Peyer's patch (tissue), 4 donors: ENCODE results near the gene TOX2. TPM values are rescaled to one million over a fixed set of nuclear protein-coding genes. Genes with fewer than 3 reads are reported as not detected.

ENCODE experiments used
- DNase-seq, 3 donors: peaks; one replicate each; pipeline ENCODE4 v3.0.0-alpha.2; 2017 to 2019
- H3K27ac ChIP-seq, 4 donors: fragments of 200-600 bp; sonication (generic); one replicate each; pipeline ENCODE4 v1.5.1; 2016 to 2019
- H3K27me3 ChIP-seq, 2 donors: fragments of 200-600 bp; sonication (generic); one replicate each; pipeline ENCODE4 v1.5.1; 2019
- H3K36me3 ChIP-seq, 3 donors: fragments of 200-600 bp; sonication (generic); one replicate each; pipeline ENCODE4 v1.5.1; 2016 to 2019
- H3K4me1 ChIP-seq, 4 donors: fragments of 200-600 bp; sonication (generic); one replicate each; pipeline ENCODE4 v1.5.1; 2016 to 2019
- H3K4me3 ChIP-seq, 4 donors: fragments of 200-600 bp; sonication (generic); 1 replicate in 3 of 4; 2 replicates in 1 of 4; pipeline ENCODE4 v1.5.1; 2016 to 2019; ENCODE audit warnings: mild to moderate bottlenecking in 1 of 4
- H3K9me3 ChIP-seq, 4 donors: fragments of 200-600 bp; sonication (generic); one replicate each; pipeline ENCODE4 v1.5.1; 2016 to 2019; ENCODE audit warnings: mild to moderate bottlenecking in 1 of 4
- POLR2A ChIP-seq, 2 donors: fragments of 450-650 bp; IDR thresholded peaks; one replicate each; pipeline ENCODE4 v1.5.1; 2017; ENCODE audit warnings: antibody characterized with exemption in 2 of 2, mild to moderate bottlenecking in 2 of 2, moderate library complexity in 2 of 2
- total RNA-seq, 4 donors: library from RNA; depleted of rRNA; stranded (reverse); fragments of >200 nt; gene quantifications; one replicate each; pipeline ENCODE4 v1.1.0, GENCODE V29; 2016
- TF ChIP-seq, protein P1 (sequence below), 6 experiments: fragments of 450-650 bp in 4 of 6; fragments of 200-600 bp in 2 of 6; sonication (generic) in 1 of 6; IDR thresholded peaks; one replicate each; pipeline ENCODE4 v1.5.1; 2017 to 2019; ENCODE audit warnings: antibody characterized with exemption in 6 of 6, mild to moderate bottlenecking in 3 of 6, moderate library complexity in 1 of 6

Gene TOX2
- total RNA-seq, 4 donors from 2014 or later, result 1.9 to 5.8 (median 2.0) TPM

DNA sequence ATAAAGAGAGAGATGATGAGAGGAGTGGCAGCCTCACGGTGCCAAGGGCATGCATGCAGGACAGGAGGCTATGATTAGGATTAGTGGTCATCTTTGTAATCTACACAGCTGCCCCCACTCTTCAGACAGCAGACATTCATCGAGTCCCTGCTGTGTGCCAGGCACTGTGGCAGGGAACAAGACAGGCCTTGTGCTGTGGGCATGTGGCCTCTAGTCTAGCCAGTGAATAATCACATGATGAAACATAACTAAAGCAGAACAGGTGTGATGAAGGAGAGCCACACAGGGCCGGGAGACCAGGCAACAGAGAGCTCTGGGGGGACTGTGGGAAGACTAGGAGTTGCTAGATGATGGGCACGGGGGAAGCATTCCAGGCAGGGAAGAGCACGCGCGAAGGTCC lies 22.2 kb downstream of the TOX2 start:
- Histone ChIP-seq H3K36me3 (no peaks in the 10 kb centered on the region), H3K4me1 (peaks cover 0 to under 1% (median under 1%) of the 10 kb centered on the region in 4 donors), H3K27ac (no peak overlapping the region), H3K27me3 (no peaks in the 10 kb centered on the region), H3K9me3 (no peaks in the 10 kb centered on the region), H3K4me3 (no peak overlapping the region)
- TF ChIP-seq, protein P1, sequence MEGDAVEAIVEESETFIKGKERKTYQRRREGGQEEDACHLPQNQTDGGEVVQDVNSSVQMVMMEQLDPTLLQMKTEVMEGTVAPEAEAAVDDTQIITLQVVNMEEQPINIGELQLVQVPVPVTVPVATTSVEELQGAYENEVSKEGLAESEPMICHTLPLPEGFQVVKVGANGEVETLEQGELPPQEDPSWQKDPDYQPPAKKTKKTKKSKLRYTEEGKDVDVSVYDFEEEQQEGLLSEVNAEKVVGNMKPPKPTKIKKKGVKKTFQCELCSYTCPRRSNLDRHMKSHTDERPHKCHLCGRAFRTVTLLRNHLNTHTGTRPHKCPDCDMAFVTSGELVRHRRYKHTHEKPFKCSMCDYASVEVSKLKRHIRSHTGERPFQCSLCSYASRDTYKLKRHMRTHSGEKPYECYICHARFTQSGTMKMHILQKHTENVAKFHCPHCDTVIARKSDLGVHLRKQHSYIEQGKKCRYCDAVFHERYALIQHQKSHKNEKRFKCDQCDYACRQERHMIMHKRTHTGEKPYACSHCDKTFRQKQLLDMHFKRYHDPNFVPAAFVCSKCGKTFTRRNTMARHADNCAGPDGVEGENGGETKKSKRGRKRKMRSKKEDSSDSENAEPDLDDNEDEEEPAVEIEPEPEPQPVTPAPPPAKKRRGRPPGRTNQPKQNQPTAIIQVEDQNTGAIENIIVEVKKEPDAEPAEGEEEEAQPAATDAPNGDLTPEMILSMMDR (IDR thresholded peaks at IDR 0.05), result no peak
- DNase-seq, result peak in 1 of 3 donors; percentile 31

DNA sequence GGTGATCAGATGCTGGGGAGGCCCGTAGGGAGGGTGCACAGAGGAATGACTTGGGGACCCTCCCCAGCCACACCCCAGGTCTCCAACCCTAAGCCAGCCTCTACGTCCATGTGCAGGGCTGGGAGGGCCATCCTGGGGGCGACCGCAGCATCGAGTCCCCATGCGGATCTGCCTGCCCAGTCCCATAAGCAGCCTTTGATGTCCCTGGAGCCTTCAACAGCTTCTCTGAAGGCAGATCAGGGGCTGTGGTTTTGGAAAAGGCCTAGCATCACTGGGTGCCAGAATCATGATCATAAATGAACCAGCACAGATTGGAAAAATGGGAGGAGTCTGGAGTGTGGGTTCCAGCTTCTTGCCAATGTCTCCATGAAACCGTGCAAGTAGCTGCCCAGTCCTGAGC lies 22.9 kb downstream of the TOX2 start:
- H3K4me3 ChIP-seq, result no peak overlapping the region
- H3K4me1 ChIP-seq, result peaks cover 0 to 8% (median 7%) of the 10 kb centered on the region in 4 donors
- H3K27ac ChIP-seq, result no peak overlapping the region
- peak in 1 of 3 donors; percentile 41 for DNase-seq
- H3K36me3 ChIP-seq, result no peaks in the 10 kb centered on the region
- no peaks in the 10 kb centered on the region for H3K9me3 ChIP-seq
- H3K27me3 ChIP-seq, result no peaks in the 10 kb centered on the region
- TF ChIP-seq, protein P1 (IDR thresholded peaks at IDR 0.05), result no peak
- no peak for TF ChIP-seq POLR2A (IDR thresholded peaks at IDR 0.05)

DNA sequence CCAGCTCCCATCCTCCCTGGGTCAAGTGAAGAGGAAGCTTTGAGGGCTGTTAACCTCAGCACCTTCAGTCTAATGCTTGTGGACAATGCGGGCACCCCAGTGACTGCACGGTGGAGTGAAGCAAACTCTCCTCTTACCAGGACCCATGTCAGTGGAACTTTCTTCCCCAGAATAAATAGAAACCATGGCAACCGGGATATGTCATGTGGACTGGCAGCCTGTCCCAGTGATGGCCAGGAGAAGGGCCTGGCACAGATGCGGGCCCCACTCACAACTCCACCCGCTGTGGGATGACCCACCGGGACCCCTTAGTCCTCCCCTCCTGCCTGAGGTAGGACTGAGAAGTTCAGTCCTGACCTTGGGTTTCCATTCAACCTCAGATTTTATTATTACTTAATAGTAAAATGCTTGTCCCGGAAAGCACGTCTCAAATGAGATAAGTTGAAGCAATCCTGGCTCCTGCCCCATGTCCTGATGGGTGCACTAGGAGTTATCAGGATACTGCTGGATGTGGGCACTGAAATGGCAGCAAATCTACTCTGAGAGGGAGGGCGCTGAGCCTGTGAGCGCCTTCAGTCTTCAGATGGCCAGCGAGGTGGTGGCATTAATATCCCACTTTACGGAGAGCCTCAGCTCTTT lies 23.5 kb downstream of the TOX2 start:
- no peak overlapping the region for H3K4me3 ChIP-seq
- no peaks in the 10 kb centered on the region for H3K9me3 ChIP-seq
- H3K36me3 ChIP-seq, result no peaks in the 10 kb centered on the region
- H3K4me1 ChIP-seq, result peaks cover 0 to 13% (median 10%) of the 10 kb centered on the region in 4 donors
- H3K27me3 ChIP-seq, result no peaks in the 10 kb centered on the region
- no peak overlapping the region for H3K27ac ChIP-seq
- TF ChIP-seq POLR2A (IDR thresholded peaks at IDR 0.05), result no peak
- TF ChIP-seq, protein P1 (IDR thresholded peaks at IDR 0.05), result no peak
- DNase-seq, result peak in 1 of 3 donors; percentile 30

DNA sequence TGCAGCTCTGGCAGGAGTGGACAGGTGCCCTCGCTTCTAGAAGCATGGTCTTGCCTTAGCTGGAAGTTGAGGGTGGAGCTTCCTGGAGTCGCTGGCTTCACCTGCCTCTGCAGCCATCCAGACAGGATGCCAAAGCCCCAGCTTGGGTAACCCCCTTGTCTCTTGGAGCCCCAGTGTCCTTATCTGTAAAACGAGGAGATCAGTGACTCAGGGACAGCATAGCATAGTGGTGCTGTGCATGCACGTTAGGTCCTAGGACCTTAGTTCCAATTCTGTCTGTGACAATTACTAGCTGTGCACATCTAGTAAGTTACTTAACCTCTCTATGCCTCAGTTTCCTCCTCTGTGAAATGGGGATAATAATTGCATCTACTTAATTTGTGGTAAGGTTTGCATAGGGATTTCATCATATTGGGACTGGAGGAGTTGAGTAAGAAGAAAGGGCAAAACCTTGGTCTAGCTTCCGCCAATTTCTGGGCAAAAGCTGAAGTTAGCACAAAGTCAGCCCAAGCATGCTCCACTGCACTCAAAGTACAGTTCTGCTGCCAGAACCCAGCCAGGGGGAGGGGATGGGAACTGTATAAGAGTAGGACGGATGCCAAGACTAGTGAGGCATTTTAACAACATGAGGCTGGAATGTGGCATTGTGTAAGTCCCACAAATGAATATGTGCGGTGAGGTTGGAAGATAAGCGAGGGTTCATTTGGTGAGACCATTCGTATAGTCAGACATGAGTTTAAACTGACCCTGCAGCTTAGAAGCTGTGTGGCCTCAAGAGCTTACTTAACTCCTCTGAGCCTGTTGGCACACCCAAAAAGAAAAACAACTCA lies 24.5 kb downstream of the TOX2 start:
- H3K9me3 ChIP-seq, result no peaks in the 10 kb centered on the region
- H3K4me1 ChIP-seq, result peaks cover 0 to 16% (median 11%) of the 10 kb centered on the region in 4 donors
- no peak overlapping the region for H3K27ac ChIP-seq
- no peak for TF ChIP-seq POLR2A (IDR thresholded peaks at IDR 0.05)
- TF ChIP-seq, protein P1 (IDR thresholded peaks at IDR 0.05), result no peak
- no peak overlapping the region for H3K4me3 ChIP-seq
- peak in 1 of 3 donors; percentile 36 for DNase-seq
- H3K27me3 ChIP-seq, result no peaks in the 10 kb centered on the region
- H3K36me3 ChIP-seq, result no peaks in the 10 kb centered on the region

DNA sequence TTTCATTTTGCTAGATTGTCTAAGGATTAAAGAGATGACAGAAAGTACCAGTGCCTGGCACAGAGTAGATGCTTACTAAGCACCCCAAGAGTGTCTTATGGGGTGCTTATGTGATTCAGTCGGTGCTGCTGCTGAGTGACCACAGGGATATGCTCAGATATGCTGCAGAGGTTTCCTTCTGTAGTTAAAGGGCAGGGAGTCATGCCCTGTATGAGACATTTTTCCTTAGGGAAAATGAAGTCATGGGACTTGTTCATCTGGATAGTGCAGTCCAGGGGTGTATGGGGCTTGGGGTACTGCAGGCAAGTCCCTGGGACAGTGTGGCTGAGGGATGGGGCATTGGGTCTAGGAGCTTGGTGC lies 25.1 kb downstream of the TOX2 start:
- no peaks in the 10 kb centered on the region for H3K27me3 ChIP-seq
- no peak overlapping the region for H3K27ac ChIP-seq
- peak in 1 of 3 donors; percentile 4 for DNase-seq
- no peaks in the 10 kb centered on the region for H3K9me3 ChIP-seq
- H3K4me1 ChIP-seq, result peaks cover 0 to 16% (median 11%) of the 10 kb centered on the region in 4 donors
- TF ChIP-seq POLR2A (IDR thresholded peaks at IDR 0.05), result no peak
- TF ChIP-seq, protein P1 (IDR thresholded peaks at IDR 0.05), result no peak
- H3K36me3 ChIP-seq, result no peaks in the 10 kb centered on the region
- H3K4me3 ChIP-seq, result no peak overlapping the region
